Fibroblast of skin of left quadriceps (primary cell): ENCODE results near the gene IYD.
"Not testable (repeated sequence)": the region's sequence is repeated elsewhere in the genome, so short reads cannot be mapped to it uniquely, and the experiment has no call there.

Experiments
- DNase-seq, 2 experiments: peaks; one replicate each; pipeline ENCODE4 v3.0.0-alpha.2; 2013; ENCODE audit warnings: low read depth in 2 of 2

IYD gene

DNA sequence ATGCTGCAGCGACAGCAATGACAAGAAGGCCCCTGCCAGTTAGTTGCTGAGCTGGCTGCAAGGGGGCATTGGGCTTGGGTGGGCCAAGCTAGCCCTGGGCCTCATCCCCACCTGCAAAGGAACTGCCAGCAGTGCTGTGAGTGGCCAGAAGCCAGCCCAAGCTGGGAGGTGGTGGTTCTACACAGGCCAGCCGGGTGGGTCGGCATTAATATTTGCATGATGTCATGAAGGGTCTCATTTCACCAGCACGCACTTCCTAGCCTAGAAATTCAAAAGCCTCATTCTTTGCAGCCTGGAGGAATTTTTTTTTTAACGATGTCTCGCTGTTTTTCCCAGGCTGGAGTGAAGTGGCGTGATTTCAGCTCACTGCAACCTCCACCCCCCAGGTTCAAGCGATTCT is 62.0 kb downstream of the IYD start:
- DNase-seq = no peak

DNA sequence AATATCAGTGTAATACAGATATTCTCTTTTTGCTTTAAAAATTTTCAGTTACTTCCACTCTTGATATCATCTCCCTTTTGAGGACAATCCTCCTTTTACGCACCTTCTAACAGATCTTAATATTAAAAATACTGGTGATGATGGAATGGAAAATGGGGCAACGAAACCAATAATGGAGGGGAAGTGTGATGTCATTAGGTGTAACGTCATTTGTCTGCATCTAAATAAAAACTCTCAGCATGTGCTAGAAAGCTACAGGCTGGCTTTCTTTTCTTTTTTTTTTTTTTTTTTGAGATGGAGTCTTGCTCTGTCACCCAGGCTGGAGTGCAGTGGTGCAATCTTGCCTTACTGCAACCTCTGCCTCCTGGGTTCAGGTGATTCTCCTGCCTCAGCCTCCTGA is 66.5 kb downstream of the IYD start:
- no peak for DNase-seq

DNA sequence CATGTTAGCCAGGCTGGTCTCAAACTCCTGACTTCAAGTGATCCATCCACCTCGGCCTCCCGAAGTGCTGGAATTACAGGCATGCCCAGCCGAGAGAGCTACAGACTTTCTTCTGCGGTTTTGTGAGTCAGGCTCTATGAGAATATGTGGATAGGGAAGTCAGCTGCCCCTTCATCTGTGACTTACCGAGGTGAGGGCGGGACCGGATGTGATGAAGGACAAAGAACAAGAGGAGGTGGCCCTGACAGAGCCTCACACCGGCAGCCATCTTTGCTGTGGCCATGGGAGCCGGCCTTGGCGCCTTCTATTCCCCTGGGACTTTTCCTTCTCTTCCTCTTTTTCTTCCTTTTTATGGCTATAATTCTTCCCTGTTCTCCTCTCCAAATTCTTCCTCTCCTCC is 67.0 kb downstream of the IYD start:
- DNase-seq = no peak

DNA sequence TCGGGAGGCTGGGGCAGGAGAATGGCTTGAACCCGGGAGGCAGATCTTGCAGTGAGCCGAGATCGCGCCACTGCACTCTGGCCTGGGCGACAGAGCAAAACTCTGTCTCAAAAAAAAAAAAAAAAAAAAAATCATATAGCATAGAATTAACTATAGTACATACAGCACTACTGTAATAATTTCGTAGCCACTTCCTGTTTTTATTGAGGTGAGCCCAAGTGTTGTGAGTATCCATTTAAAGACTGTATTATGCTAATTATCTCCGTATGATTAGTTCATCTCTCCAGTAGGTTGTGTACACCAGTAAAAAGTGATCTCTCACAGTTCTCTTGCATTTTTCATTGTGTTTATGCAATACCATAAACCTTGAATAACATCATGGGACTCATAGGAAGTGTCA is 70.6 kb downstream of the IYD start:
- DNase-seq = no peak

DNA sequence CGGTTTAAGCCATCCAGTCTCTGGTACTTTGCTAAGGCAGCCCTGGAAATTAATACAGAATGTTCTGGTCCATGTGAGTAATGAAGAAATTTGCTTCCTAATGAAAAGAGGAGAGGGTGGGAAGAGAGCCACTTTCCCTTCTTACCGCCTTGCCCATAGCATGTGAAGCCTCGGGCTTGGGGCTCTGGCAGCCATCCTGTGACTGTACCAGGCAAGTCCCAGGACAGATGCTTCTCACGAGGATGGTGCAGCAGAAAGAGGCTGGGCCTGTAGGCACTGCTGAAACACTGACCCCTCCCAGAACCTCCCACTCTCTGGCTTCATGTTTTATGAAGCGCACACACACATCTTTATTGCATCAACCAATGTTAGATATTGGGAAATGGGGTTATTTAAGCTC is 74.8 kb downstream of the IYD start:
- DNase-seq = no peak

DNA sequence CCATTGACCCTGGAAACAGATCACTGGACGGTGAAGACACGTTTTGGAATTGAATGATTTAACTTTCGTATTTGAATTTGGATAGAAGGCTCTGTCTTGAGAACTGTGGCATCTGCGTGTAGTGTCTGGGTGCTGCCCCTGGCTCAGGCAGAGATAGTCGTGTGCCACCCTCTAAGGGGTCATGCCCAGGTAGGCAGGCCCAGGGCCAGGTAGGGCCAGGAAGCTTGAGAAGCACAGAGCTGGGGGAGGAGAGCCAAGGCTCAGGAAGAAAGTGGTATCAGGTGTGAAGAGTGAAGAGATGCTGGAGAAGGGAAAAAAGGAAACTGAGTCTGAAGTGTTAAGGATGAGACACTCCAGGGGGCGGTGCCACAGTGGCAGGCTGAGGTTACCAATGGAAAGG is 75.5 kb downstream of the IYD start:
- DNase-seq = no peak

DNA sequence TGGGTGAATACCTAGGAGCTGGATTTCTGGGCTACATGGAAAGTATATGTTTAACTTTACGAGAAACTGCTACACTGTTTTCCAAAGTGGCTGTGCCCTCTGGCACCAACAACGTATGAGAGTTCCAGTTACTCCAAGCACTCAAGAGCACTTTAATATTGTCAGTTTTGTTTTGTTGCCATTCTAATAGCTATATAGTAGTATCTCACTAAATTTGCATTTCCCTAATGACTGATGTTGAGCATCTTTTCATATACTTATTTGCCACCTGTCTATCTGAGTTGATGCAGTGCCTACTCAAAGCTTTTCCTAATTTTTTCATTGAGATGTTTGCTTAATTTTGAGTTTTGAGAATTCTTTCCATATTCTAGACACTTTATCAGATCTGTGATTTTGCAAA is 76.7 kb downstream of the IYD start:
- no peak for DNase-seq

DNA sequence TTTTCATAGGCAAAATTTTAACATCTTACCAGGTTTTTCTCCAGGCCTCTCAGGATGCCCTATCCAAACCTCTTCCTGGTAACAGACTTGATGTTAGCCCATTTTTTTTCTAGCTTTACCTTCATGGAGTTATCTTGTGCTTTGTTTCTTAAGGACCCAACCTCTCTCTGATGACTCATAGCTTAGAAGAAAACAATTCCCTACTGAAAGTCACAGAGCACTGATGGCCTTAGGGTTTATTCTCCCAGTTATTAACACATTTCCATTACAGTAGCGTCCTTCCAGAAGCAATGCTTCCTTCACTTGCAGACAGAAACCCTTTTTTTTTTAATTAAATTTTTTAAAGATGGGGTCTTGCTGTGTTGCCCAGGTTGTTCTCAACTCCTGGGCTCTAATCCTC is 79.4 kb downstream of the IYD start:
- DNase-seq = no peak

DNA sequence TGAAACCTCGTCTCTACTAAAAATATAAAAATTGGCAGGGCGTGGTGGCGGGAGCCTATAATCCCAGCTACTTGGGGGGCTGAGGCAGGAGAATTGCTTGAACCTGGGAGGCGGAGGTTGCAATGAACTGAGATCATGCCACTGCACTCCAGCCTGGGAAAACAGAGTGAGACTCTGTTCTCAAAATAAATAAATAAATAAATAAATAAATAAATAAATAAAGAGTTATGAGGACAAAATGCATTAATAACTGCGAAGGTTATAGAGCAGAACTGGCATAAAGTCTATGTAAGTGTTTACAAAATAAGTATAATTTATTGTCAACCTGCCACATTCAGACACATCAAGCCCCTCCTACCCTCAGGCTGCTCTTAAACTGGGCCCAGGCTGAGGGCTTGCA is 80.2 kb downstream of the IYD start:
- DNase-seq = not testable (repeated sequence)

DNA sequence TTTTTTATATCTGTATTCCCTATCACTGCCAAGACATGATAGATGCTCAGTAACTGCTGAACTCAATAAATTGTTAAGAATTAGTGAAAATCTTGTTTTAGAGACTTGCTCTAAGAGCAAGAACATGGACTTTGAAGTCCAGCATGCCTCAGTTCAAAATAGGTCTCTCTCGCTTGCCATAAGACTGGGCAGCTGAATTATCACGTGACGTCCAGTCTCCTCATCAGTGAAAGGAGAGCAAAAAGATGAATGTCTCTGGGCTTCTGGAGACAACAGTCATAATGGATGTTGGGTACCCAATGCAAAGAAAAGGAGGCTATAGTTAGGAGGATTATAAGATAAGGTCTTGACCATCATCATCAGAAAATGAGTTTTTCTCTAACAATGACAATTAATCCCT is 82.1 kb downstream of the IYD start:
- no peak for DNase-seq

DNA sequence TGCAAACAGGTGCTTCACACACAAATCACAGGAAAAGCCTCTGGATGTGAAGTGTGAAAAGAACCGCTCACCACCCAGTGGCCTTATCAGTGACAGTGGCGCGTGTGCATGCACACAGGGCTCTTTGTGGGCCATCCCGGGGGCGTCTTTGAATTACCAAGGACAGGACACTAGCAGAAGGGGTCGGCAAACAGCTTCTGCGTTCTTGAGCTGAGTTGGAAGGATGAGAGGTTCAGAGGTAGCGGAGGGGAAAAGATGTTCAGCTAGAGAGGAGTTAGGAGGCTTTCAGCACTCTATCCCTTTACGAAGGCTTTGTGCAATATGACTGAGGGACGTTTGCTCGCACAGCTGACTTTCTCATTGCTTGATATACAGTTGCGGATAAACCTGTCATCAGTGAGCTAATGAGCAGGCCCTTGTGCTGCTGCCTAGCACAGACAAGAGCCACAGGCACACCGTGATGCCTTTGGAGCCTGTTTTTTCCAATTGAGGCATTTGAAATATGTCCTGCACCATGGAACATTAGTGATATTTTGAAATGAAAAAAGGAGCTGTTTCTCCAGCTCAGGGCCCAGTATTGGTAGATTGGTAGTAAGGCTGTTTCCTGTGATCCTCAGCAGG is 83.1 kb downstream of the IYD start:
- no peak for DNase-seq

DNA sequence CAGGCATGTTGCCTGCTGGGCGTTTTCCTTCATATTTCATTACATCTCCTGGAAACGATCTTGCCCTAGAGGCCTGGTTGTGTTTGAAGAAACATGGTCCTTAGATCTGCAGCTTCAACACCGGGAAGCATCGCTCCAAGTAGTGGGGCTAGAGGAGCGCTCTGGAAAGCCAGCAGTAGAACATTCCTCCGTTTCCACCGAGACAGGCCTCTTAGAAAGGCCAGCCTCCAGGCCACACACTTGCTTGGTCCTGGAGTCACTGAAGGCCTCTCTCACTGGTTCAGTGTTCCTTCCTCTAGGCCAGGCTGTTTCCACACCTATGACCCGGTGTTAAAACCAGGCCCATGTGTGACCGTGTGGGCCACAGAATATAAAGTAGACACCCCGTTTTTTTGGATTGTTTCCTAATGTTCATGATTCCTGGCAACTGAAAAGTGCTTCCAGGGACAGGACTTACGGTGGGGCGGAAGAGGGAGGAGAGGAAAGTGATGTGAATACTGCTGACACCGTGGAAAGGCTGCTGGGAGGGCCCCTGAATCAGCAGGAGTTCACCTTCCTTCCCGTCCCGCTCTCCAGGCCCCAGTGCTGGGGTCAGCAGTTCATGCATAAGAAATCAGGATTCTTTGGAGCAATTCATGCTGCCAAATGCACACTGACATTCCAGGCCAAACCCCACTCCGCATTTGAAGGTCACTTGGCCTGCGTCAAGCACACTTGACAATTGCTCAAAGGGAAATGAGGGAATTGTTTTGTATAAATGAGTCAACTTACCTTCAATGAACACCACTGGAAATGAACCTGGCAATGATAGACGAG is 83.8 kb downstream of the IYD start:
- no peak for DNase-seq

DNA sequence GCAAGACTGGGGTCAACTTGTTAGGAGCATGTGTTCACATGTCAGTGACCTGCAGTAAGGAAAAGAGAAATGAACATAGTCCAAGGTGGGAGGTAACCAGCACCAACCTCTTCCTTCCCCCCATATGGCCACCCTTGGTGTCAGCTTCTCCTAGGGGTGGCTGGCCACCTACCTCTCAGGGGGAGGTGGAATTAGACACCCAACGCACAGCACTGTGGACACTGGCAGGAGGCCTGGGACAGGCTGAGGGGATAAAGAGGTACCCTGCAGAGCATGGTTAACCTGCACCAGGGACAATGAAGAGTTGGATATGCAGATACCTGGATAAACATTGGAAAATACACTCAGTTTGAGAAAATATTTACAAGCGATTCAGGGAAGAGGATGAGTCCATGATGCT is 84.5 kb downstream of the IYD start:
- DNase-seq = no peak
